K562 (cell line): ENCODE measurements around the gene CCSER2. TPM values are rescaled to one million over a fixed set of nuclear protein-coding genes. Genes with fewer than 3 reads are reported as not detected.

Source experiments
- CCNT2 ChIP-seq: IDR thresholded peaks from 2 replicates; pipeline ENCODE4 v1.6.1; 2011; ENCODE audit warnings: borderline replicate concordance, low read depth, mild to moderate bottlenecking, moderate library complexity, mixed read lengths, low read length; ENCODE audit not compliant: insufficient read length; ENCODE audit errors: extremely low read depth
- L3MBTL2 ChIP-seq: fragments of 450-650 bp; IDR thresholded peaks from 2 replicates; pipeline ENCODE4 v1.6.1; 2016; ENCODE audit warnings: mild to moderate bottlenecking, moderate library complexity
- LEF1 ChIP-seq: fragments of 450-650 bp; IDR thresholded peaks from 2 replicates; pipeline ENCODE4 v1.6.1; 2016; ENCODE audit warnings: mild to moderate bottlenecking
- NFIX ChIP-seq: fragments of 250-450 bp; sonication (Bioruptor Pico); IDR thresholded peaks from 2 replicates; pipeline ENCODE4 v1.4.0; 2020; ENCODE audit warnings: low read depth, mild to moderate bottlenecking, moderate library complexity
- RAD51 ChIP-seq: fragments of 450-650 bp; IDR thresholded peaks from 2 replicates; pipeline ENCODE4 v1.7.1; 2016; ENCODE audit warnings: low read depth, mild to moderate bottlenecking, borderline replicate concordance
- SIN3B ChIP-seq: fragments of 450-650 bp; IDR thresholded peaks from 2 replicates; pipeline ENCODE4 v1.6.1; 2017; ENCODE audit warnings: low read depth, mild to moderate bottlenecking, moderate library complexity
- TBP ChIP-seq: optimal IDR thresholded peaks from 2 replicates; pipeline ENCODE3; 2011; ENCODE audit warnings: low read depth, low read length, improper control_type of control experiment
- TEAD1 ChIP-seq, 2 experiments: fragments of 450-650 bp in 1 of 2; sonication (generic) in 1 of 2; formaldehyde crosslinking; IDR thresholded peaks; 2 replicates each; pipeline versions ENCODE4 v1.4.0 to v1.8.0; 2020 to 2022; ENCODE audit warnings: mild to moderate bottlenecking in 2 of 2, missing genetic modification reagents in 1 of 2
- polyA plus RNA-seq, 8 experiments: library from polyadenylated mRNA; depleted of rRNA in 4 of 8; stranded (reverse) in 5 of 8; unstranded in 3 of 8; fragments of >200 nt; fragmentation: Nextera tagmentation in 2 of 8; fragmentation: Illumina TruSeq in 1 of 8; extraction: Ambion mirVana in 2 of 8; extraction: Trizol in 1 of 8; gene quantifications; 2 replicates each; pipeline versions ENCODE4 v1.2.1 to v1.2.3, GENCODE V29; 2011 to 2014; ENCODE audit warnings: inconsistent platforms in 1 of 8, missing spikeins in 1 of 8
- total RNA-seq, 7 experiments: library from RNA; depleted of rRNA in 6 of 7; stranded (reverse); fragments of >200 nt in 6 of 7; fragmentation: Illumina TruSeq in 2 of 7; extraction: Trizol in 2 of 7; gene quantifications; 2 replicates each; pipeline versions ENCODE4 v1.2.1 to v1.2.3, GENCODE V29; 2011 to 2021; ENCODE audit warnings: low replicate concordance in 1 of 7
- TF ChIP-seq, protein P1 (sequence below), 2 experiments: fragments of 450-650 bp in 1 of 2; sonication (generic) in 1 of 2; formaldehyde crosslinking in 1 of 2; IDR thresholded peaks; 2 replicates each; pipeline versions ENCODE4 v1.7.1 to v1.9.0; 2016 to 2022; ENCODE audit warnings: inconsistent platforms in 1 of 2, mild to moderate bottlenecking in 1 of 2, missing genetic modification reagents in 1 of 2
- TF ChIP-seq, protein P2 (sequence below): fragments of 250-450 bp; sonication (Bioruptor Pico); IDR thresholded peaks from 2 replicates; pipeline ENCODE4 v1.8.0; 2021; ENCODE audit warnings: moderate library complexity, mild to moderate bottlenecking, inconsistent platforms
- TF ChIP-seq, protein P3 (sequence below): fragments of 250-450 bp; sonication (Bioruptor Pico); IDR thresholded peaks from 2 replicates; pipeline ENCODE4 v1.9.0; 2021; ENCODE audit warnings: mild to moderate bottlenecking
- TF ChIP-seq, protein P4 (sequence below), 2 experiments: IDR thresholded peaks; 2 replicates each; pipeline ENCODE4 v1.6.1; 2012; ENCODE audit warnings: improper control_type of control experiment in 2 of 2, low read depth in 2 of 2, low read length in 2 of 2, borderline replicate concordance in 1 of 2

The CCSER2 gene
- total and polyA plus RNA-seq, 9 of the 15 experiments (the other 6 are each of a cell fraction or from before 2014, with no cell fraction given) = 2.7 to 15.1 (median 9.7) TPM

DNA sequence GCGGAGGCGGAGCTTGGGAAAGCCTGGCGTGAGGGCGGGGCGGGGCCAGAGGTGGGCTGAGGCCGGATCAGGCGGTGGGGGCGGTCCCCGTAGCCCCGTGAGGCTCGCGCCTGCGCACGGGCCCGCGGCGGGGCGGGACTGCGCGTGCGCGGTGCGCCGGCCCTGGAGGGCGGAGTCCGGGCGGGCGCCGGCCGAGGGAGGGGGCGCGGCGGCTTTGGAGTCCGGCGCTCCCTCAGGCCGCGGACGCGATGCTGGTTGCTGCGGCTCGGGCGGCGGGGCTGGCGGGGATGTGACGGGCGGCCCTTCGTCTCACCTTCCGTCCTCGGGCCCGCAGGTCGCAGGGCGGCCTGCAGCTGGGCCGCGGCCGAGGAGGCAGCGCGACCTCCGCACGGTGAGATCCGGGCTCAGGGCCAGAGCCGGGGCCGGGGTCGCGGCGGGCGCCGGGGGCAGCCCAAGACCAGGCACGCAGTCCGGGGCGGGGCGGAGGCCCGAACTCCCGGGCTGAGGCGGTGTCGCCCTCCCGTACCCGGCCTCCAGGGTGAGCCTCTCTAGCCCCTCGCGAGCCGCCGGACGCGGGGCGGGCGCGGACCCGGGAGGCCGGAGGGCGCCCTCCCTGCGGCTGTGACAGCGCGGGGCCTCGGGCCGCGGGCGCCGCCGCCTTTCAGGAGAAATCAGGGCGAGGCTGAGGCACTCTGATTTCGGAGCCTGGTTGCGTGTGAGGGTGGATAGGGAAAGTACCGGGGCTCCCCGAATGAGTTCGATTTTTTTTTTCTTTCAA lies at the start of gene CCSER2 (continued):
- peak; percentile 77 for TF ChIP-seq CCNT2
- TF ChIP-seq NFIX = no peak
- TF ChIP-seq, protein P1, sequence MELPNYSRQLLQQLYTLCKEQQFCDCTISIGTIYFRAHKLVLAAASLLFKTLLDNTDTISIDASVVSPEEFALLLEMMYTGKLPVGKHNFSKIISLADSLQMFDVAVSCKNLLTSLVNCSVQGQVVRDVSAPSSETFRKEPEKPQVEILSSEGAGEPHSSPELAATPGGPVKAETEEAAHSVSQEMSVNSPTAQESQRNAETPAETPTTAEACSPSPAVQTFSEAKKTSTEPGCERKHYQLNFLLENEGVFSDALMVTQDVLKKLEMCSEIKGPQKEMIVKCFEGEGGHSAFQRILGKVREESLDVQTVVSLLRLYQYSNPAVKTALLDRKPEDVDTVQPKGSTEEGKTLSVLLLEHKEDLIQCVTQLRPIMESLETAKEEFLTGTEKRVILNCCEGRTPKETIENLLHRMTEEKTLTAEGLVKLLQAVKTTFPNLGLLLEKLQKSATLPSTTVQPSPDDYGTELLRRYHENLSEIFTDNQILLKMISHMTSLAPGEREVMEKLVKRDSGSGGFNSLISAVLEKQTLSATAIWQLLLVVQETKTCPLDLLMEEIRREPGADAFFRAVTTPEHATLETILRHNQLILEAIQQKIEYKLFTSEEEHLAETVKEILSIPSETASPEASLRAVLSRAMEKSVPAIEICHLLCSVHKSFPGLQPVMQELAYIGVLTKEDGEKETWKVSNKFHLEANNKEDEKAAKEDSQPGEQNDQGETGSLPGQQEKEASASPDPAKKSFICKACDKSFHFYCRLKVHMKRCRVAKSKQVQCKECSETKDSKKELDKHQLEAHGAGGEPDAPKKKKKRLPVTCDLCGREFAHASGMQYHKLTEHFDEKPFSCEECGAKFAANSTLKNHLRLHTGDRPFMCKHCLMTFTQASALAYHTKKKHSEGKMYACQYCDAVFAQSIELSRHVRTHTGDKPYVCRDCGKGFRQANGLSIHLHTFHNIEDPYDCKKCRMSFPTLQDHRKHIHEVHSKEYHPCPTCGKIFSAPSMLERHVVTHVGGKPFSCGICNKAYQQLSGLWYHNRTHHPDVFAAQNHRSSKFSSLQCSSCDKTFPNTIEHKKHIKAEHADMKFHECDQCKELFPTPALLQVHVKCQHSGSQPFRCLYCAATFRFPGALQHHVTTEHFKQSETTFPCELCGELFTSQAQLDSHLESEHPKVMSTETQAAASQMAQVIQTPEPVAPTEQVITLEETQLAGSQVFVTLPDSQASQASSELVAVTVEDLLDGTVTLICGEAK (IDR thresholded peaks at IDR 0.05) = 0 out of 2 replicates have a peak, but pooled peaks have one; percentile 12
- TF ChIP-seq, protein P1 (CRISPR knock-in tag; IDR thresholded peaks at IDR 0.05) = no peak
- TF ChIP-seq, protein P2, sequence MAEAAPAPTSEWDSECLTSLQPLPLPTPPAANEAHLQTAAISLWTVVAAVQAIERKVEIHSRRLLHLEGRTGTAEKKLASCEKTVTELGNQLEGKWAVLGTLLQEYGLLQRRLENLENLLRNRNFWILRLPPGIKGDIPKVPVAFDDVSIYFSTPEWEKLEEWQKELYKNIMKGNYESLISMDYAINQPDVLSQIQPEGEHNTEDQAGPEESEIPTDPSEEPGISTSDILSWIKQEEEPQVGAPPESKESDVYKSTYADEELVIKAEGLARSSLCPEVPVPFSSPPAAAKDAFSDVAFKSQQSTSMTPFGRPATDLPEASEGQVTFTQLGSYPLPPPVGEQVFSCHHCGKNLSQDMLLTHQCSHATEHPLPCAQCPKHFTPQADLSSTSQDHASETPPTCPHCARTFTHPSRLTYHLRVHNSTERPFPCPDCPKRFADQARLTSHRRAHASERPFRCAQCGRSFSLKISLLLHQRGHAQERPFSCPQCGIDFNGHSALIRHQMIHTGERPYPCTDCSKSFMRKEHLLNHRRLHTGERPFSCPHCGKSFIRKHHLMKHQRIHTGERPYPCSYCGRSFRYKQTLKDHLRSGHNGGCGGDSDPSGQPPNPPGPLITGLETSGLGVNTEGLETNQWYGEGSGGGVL (CRISPR knock-in tag) = no peak
- no peak; a peak in 1 of 4 replicates for TF ChIP-seq TEAD1 (CRISPR knock-in tag; IDR thresholded peaks at IDR 0.05)
- peak; percentile 48 for TF ChIP-seq TBP
- TF ChIP-seq LEF1 = no peak
- TF ChIP-seq, protein P3, sequence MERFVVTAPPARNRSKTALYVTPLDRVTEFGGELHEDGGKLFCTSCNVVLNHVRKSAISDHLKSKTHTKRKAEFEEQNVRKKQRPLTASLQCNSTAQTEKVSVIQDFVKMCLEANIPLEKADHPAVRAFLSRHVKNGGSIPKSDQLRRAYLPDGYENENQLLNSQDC (CRISPR knock-in tag) = no peak
- no peak; the same call in 1 of the 2 replicates for TF ChIP-seq L3MBTL2
- TF ChIP-seq SIN3B = peak; percentile 71; the same call in 1 of the 2 replicates
- TF ChIP-seq RAD51 = no peak
- TF ChIP-seq, protein P4, sequence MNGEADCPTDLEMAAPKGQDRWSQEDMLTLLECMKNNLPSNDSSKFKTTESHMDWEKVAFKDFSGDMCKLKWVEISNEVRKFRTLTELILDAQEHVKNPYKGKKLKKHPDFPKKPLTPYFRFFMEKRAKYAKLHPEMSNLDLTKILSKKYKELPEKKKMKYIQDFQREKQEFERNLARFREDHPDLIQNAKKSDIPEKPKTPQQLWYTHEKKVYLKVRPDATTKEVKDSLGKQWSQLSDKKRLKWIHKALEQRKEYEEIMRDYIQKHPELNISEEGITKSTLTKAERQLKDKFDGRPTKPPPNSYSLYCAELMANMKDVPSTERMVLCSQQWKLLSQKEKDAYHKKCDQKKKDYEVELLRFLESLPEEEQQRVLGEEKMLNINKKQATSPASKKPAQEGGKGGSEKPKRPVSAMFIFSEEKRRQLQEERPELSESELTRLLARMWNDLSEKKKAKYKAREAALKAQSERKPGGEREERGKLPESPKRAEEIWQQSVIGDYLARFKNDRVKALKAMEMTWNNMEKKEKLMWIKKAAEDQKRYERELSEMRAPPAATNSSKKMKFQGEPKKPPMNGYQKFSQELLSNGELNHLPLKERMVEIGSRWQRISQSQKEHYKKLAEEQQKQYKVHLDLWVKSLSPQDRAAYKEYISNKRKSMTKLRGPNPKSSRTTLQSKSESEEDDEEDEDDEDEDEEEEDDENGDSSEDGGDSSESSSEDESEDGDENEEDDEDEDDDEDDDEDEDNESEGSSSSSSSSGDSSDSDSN (IDR thresholded peaks at IDR 0.05; ENCODE audit: borderline replicate concordance in 1 of 2, low read depth in 2 of 2, low read length in 2 of 2) = peak; percentile 81 to 94; a peak in 3 of 4 replicates
